Measurements from ENCODE around the gene CLMN. TPM values are rescaled to one million over a fixed set of nuclear protein-coding genes. Genes with fewer than 3 reads are reported as not detected.

The CLMN gene
- total RNA-seq, 1 experiment from 2014 or later: 33.4 TPM

- TF ChIP-seq REST (IDR thresholded peaks at IDR 0.05; ENCODE audit: low read depth): no peak
- no peak for TF ChIP-seq POLR2A (IDR thresholded peaks at IDR 0.05; ENCODE audit: borderline replicate concordance, extremely low read depth, insufficient read depth, insufficient read length)
These were observed 128.1 kb downstream of the CLMN start (continued) for GRCh38 chr14:95191445-95192199.

- H3K4me1 ChIP-seq (ENCODE audit: control insufficient read depth in 1 of 2, insufficient read depth in 2 of 2, low read length in 2 of 2): no peaks in the 10 kb centered on the region
- TF ChIP-seq SRF (IDR thresholded peaks at IDR 0.05; ENCODE audit: low read depth): no peak
- no peak for TF ChIP-seq TCF7L2 (IDR thresholded peaks at IDR 0.05; ENCODE audit: borderline replicate concordance, extremely low read depth, insufficient read depth, insufficient read length)
- TF ChIP-seq CEBPB (IDR thresholded peaks at IDR 0.05; ENCODE audit: low read depth): no peak
- no peak for TF ChIP-seq YY1 (IDR thresholded peaks at IDR 0.05; ENCODE audit: extremely low read depth, insufficient replicate concordance, low read depth, low read length)
- TF ChIP-seq POLR2AphosphoS5 (IDR thresholded peaks at IDR 0.05; ENCODE audit: low read depth, low read length): no peak
- TF ChIP-seq JUND (IDR thresholded peaks at IDR 0.05): no peak
- no peak for TF ChIP-seq ELF1 (IDR thresholded peaks at IDR 0.05; ENCODE audit: borderline replicate concordance, low read depth)
- TF ChIP-seq MAX (IDR thresholded peaks at IDR 0.05): no peak
- no peak for TF ChIP-seq ATF3 (IDR thresholded peaks at IDR 0.05)
- no peak for TF ChIP-seq EZH2 (IDR thresholded peaks at IDR 0.05)
- no peak for TF ChIP-seq CTCF (IDR thresholded peaks at IDR 0.05 in 2 of 3, conservative IDR thresholded peaks at IDR 0.05 in 1 of 3; ENCODE audit: borderline replicate concordance in 1 of 3, insufficient read depth in 1 of 3, low read depth in 2 of 3, low read length in 2 of 3)
- no peak for TF ChIP-seq POLR2A (IDR thresholded peaks at IDR 0.05; ENCODE audit: borderline replicate concordance, extremely low read depth, insufficient read depth, insufficient read length)
- TF ChIP-seq ZBTB33 (IDR thresholded peaks at IDR 0.05; ENCODE audit: extremely low read depth, insufficient replicate concordance, low read length): no peak
These were observed 128.9 kb downstream of the CLMN start for GRCh38 chr14:95190857-95191256.

More at GRCh38 chr14:95190857-95191256, 128.9 kb downstream of the CLMN start:
- Histone ChIP-seq H3K9me3 (ENCODE audit: control insufficient read depth in 1 of 2, insufficient read depth in 1 of 2, low read depth in 1 of 2, low read length in 2 of 2) (no peaks in the 10 kb centered on the region), H3K9me2 (ENCODE audit: insufficient read depth) (no peaks in the 10 kb centered on the region), H2AFZ (ENCODE audit: low read depth, low read length, poor library complexity, severe bottlenecking) (no peak overlapping the region), H3K4me3 (replicated peaks in 1 of 2; ENCODE audit: low read depth in 1 of 2, low read length in 2 of 2) (no peak overlapping the region), H3K79me2 (ENCODE audit: insufficient read depth, low read length) (no peaks in the 10 kb centered on the region), H3K36me3 (ENCODE audit: control insufficient read depth in 1 of 2, insufficient read depth in 2 of 2, low read length in 2 of 2) (no peaks in the 10 kb centered on the region), H3K9ac (ENCODE audit: low read length) (no peak overlapping the region), H3K27ac (ENCODE audit: low read depth, low read length) (no peak overlapping the region), H4K20me1 (ENCODE audit: insufficient read depth) (no peaks in the 10 kb centered on the region), H3K4me2 (ENCODE audit: low read length) (no peak overlapping the region), H3K27me3 (ENCODE audit: insufficient read depth, low read length) (no peaks in the 10 kb centered on the region)
- intact Hi-C loops (cut with micrococcal nuclease): no loop called here
- CTCF ChIA-PET: no interaction called here
- DNase-seq (ENCODE audit: low read depth, low spot score): no peak
- no peak for ATAC-seq
- POLR2A ChIA-PET: no interaction called here
- no TSS peak for BruUV-seq (replicated peaks)
- RAD21 ChIA-PET (ENCODE audit: low non-redundant PET in 1 of 2, low total read pairs in 2 of 2, uncharacterized antibody in 2 of 2, unreplicated experiment in 2 of 2): no interaction called here
